Measurements from ENCODE around the gene PLEKHG2.

PLEKHG2 gene

GRCh38 chr19:39465956-39466747 lies 53.7 kb downstream of the PLEKHG2 start:
- Histone ChIP-seq H3K27me3 (ENCODE audit: insufficient read depth, low read depth, severe bottlenecking) (no peaks in the 10 kb centered on the region), H3K4me3 (ENCODE audit: low read depth, low read length) (no peak overlapping the region), H3K27ac (no peak overlapping the region), H3K9me3 (ENCODE audit: severe bottlenecking) (no peaks in the 10 kb centered on the region), H3K36me3 (peaks cover 73% of the 10 kb centered on the region)
- TF ChIP-seq CTCF (IDR thresholded peaks at IDR 0.05; ENCODE audit: low read depth, low read length), result no peak
- DNase-seq, result no peak

- H3K4me3 ChIP-seq (ENCODE audit: low read depth, low read length), result no peak overlapping the region
- peaks cover 80% of the 10 kb centered on the region for H3K36me3 ChIP-seq
- DNase-seq, result no peak
- no peaks in the 10 kb centered on the region for H3K9me3 ChIP-seq (ENCODE audit: severe bottlenecking)
- no peaks in the 10 kb centered on the region for H3K27me3 ChIP-seq (ENCODE audit: insufficient read depth, low read depth, severe bottlenecking)
- no peak for TF ChIP-seq CTCF (IDR thresholded peaks at IDR 0.05; ENCODE audit: low read depth, low read length)
- no peak overlapping the region for H3K27ac ChIP-seq
Measured at GRCh38 chr19:39467941-39468340, 55.5 kb downstream of the PLEKHG2 start.

- no peaks in the 10 kb centered on the region for H3K9me3 ChIP-seq (ENCODE audit: severe bottlenecking)
- H3K36me3 ChIP-seq, result peaks cover 91% of the 10 kb centered on the region
- no peak overlapping the region for H3K27ac ChIP-seq
- DNase-seq, result no peak
- H3K27me3 ChIP-seq (ENCODE audit: insufficient read depth, low read depth, severe bottlenecking), result no peaks in the 10 kb centered on the region
- TF ChIP-seq CTCF (IDR thresholded peaks at IDR 0.05; ENCODE audit: low read depth, low read length), result no peak
- H3K4me3 ChIP-seq (ENCODE audit: low read depth, low read length), result no peak overlapping the region
Measured at GRCh38 chr19:39469036-39469435, 56.6 kb downstream of the PLEKHG2 start.

- no peaks in the 10 kb centered on the region for H3K9me3 ChIP-seq (ENCODE audit: severe bottlenecking)
- no peak for DNase-seq
- H3K36me3 ChIP-seq, result peaks cover 93% of the 10 kb centered on the region
- no peaks in the 10 kb centered on the region for H3K27me3 ChIP-seq (ENCODE audit: insufficient read depth, low read depth, severe bottlenecking)
- TF ChIP-seq CTCF (IDR thresholded peaks at IDR 0.05; ENCODE audit: low read depth, low read length), result no peak
- no peak overlapping the region for H3K27ac ChIP-seq
- H3K4me3 ChIP-seq (ENCODE audit: low read depth, low read length), result no peak overlapping the region
Measured at GRCh38 chr19:39469567-39469966, 57.1 kb downstream of the PLEKHG2 start.

GRCh38 chr19:39470724-39471339 lies 58.4 kb downstream of the PLEKHG2 start:
- Histone ChIP-seq H3K4me3 (ENCODE audit: low read depth, low read length) (no peak overlapping the region), H3K36me3 (peaks cover 88% of the 10 kb centered on the region), H3K27me3 (ENCODE audit: insufficient read depth, low read depth, severe bottlenecking) (no peaks in the 10 kb centered on the region), H3K9me3 (ENCODE audit: severe bottlenecking) (no peaks in the 10 kb centered on the region), H3K27ac (no peak overlapping the region)
- no peak for TF ChIP-seq CTCF (IDR thresholded peaks at IDR 0.05; ENCODE audit: low read depth, low read length)
- no peak for DNase-seq
